Mesenteric fat pad (tissue), 1 donor: ENCODE results near the gene LMF1. TPM values are rescaled to one million over a fixed set of nuclear protein-coding genes. Genes with fewer than 3 reads are reported as not detected.

Source experiments
- DNase-seq: peaks from one replicate; pipeline ENCODE4 v3.0.0-alpha.2; 2020; ENCODE audit warnings: low spot score
- total RNA-seq: library from RNA; stranded (reverse); fragmentation: NEBNext Ultra II Directional; extraction: Animal tissue kit (Norgen Biotek cat#: 25700); gene quantifications from one replicate; pipeline ENCODE4 v1.2.1, GENCODE V29; 2021
- donor health status: DM: yes; HTN: yes; CAD: no.

LMF1 gene
- total RNA-seq, 1 donor from 2014 or later = 16.0 TPM

GRCh38 chr16:985646-986400 is 15.0 kb upstream of the LMF1 start:
- no peak for DNase-seq

- no peak for DNase-seq
These were observed 14.2 kb upstream of the LMF1 start for GRCh38 chr16:984736-985636.

DNA sequence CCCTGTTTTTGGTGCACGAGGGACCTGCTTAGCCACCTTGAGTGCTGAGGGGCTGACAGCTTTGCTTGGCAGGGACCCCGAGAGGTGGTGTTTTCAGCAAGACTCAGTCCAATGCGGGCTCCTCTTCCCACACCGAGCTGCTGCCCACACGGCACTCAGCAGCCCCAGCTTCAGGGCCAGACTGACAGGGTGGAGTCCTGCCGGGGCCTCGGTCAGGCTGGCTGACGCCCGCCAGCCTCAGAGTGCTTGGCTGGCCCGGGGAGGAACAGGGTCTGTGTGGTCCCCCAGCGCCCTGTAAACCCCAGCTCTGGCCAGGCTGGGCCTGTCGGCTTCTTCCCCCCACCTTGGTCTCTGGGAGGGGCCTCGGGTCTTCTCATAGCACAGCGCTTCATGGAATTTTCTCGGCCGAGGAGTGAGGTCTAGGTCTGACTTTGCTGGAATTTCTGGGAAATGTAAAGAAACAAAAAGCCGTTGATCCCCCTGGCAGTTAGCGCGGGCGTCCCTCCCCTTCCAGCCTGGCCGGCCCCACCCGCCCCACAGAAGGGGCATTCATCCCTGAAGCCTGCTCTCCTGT is 13.4 kb upstream of the LMF1 start:
- DNase-seq = no peak

GRCh38 chr16:983044-984030 is 12.6 kb upstream of the LMF1 start:
- no peak for DNase-seq

- DNase-seq = no peak
These were observed 11.6 kb upstream of the LMF1 start for GRCh38 chr16:982145-983043.

- no peak for DNase-seq
These were observed 10.9 kb upstream of the LMF1 start, which contains the start of gene SOX8 for GRCh38 chr16:981695-982144. Gene SOX8 (plus strand): TSS chr16:981770. CDS start chr16:981923, 153 bp downstream.

DNA sequence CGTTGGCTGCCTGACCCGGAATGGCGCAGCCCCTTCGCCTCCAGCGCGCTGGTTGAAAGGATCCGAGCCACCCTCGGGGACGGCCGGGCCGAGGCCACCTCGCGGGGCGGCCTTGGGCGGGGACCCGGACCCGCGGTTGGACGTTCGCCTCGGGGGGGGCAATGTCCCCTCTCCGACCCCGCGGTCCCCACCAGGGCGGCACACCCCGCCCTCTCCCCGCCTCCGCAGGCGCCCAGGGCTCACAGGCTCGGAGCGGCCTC is 9.7 kb upstream of the LMF1 start:
- DNase-seq = no peak

DNA sequence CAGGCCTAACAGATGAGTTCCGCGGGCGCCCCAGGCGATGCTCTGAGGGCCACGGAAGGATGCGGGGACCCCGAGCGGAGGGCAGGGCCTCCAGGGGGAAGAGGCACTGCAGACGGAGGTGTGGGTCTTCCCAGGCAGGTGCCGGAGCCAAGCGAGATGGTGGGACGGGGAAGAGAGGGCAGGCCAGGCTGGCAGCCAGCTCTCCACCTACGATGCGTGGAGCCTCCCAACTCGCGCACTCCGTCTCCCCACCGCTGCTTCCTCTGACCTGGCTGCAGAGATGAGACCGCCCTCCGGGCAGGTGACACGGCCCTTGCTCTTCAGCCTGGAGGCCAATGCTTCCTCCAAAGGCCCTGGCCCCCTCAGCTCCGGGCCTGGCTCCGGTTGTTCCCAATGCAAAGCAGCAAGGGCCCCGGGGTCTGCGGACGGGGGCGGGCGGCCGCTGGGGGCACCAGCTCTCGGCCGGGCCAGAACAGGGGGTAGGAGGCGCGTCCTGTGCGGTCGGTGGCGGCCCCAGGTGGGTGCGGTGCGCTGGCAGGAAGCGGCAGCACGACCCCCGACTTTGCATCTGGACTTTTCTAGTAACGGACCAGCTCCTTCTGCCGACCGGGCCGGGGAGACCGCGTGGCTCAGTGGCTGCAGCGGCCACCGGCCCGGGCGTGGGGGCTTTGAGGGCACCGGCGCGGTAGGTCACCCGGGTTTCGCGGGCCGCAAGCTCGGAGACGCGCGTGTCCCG is 9.2 kb upstream of the LMF1 start:
- no peak for DNase-seq

- DNase-seq = no peak
These were observed 8.4 kb upstream of the LMF1 start for GRCh38 chr16:979147-979546.

- no peak for DNase-seq
These were observed 7.6 kb upstream of the LMF1 start for GRCh38 chr16:978403-978802.

DNA sequence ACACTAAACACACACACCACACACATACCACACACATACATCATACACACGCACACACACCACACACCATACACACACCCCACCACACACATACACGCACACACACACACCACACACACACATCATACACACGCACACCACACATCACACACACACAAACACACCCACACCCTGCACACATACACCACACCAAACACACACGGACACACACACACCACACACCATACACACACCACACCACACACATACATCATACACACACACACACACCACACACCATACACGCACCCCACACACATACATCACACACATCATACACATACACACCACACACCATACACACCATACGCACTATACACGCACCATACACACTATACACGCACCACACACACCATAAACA is 7.1 kb upstream of the LMF1 start:
- no peak for DNase-seq

GRCh38 chr16:977081-977701 is 6.4 kb upstream of the LMF1 start:
- DNase-seq = no peak

GRCh38 chr16:976389-976931 is 5.7 kb upstream of the LMF1 start:
- no peak for DNase-seq

- no peak for DNase-seq
These were observed 4.5 kb upstream of the LMF1 start for GRCh38 chr16:975291-975690.

GRCh38 chr16:974611-975261 is 4.0 kb upstream of the LMF1 start:
- no peak for DNase-seq

DNA sequence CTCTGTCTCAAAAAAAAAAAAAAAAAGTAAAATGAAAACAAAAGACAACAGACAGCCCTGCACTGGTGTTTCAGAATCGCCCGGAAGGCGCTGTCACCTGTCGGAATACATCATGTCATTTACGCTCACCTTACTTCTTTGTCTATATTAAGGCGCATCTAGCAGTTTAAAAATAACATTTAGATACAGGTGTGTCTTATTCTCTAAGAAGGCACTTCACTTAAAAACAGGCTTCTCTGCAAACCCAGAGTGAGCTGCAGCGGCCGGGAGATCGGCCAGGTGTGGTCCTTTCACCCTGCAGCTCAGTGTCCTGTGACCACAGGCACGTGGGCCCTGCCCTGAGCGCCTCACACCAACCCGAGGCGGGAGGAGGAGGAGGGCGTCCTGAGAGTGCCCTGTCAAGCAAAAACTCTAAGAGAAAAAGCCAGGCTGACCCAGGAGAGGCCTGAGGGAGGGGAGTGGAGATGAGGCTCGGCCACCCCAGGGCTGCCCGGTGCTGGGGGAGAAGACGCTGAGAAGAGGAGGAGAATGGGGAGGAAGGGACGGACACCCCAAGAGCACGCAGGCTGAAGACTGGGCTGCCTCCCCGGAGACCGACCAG is 3.3 kb upstream of the LMF1 start:
- no peak for DNase-seq

DNA sequence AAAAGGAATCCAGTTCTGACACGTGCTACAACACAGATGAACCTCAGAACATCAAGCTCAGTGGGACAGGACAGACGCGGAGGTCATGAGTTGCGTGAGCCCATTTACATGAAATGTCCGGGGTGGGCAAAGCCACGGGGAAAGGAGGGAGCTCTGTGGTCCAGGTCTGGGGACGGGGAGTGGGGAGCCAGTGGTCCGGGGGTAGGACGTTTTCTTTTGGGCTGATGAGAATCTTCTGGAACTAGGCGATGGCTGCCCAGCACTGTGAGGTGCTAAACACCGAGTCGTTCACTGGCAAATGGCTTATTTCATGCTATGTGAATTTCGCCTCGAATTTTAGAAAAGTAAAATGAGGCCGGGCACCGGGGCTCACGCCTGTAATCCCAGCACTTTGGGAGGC is 2.6 kb upstream of the LMF1 start:
- no peak for DNase-seq
